Esophagus squamous epithelium (tissue), 5 donors: ENCODE data around the gene APOBEC3H. TPM values are rescaled to one million over a fixed set of nuclear protein-coding genes. Genes with fewer than 3 reads are reported as not detected.
"Not testable (repeated sequence)": the region's sequence is repeated elsewhere in the genome, so short reads cannot be mapped to it uniquely, and the experiment has no call there.

ENCODE experiments used
- DNase-seq: peaks from one replicate; lab custom pipeline; 2025; lab: John Stamatoyannopoulos, UW
- H3K27ac ChIP-seq, 4 donors: fragments of 200-600 bp; sonication (generic); one replicate each; pipeline ENCODE4 v1.5.1; 2016 to 2019; ENCODE audit warnings: mild to moderate bottlenecking in 1 of 4
- H3K27me3 ChIP-seq, 4 donors: fragments of 200-600 bp; sonication (generic); 1 replicate in 3 of 4; 2 replicates in 1 of 4; pipeline versions ENCODE4 v1.5.1 to v1.6.0; 2017 to 2021; ENCODE audit warnings: antibody characterized with exemption in 1 of 4
- H3K36me3 ChIP-seq, 3 donors: fragments of 200-600 bp; sonication (generic); one replicate each; pipeline ENCODE4 v1.5.1; 2016 to 2019
- H3K4me1 ChIP-seq, 3 donors: fragments of 200-600 bp; sonication (generic); one replicate each; pipeline ENCODE4 v1.5.1; 2017 to 2019
- H3K4me3 ChIP-seq, 4 donors: fragments of 200-600 bp; sonication (generic); 1 replicate in 3 of 4; 2 replicates in 1 of 4; pipeline ENCODE4 v1.5.1; 2016 to 2019; ENCODE audit warnings: mild to moderate bottlenecking in 2 of 4, moderate library complexity in 1 of 4
- H3K9me3 ChIP-seq, 3 donors: fragments of 200-600 bp; sonication (generic); one replicate each; pipeline ENCODE4 v1.5.1; 2016 to 2019
- CTCF ChIP-seq, 6 experiments: fragments of 450-650 bp in 4 of 6; fragments of 200-600 bp in 2 of 6; sonication (generic) in 2 of 6; IDR thresholded peaks; one replicate each; pipeline ENCODE4 v1.5.1; 2016 to 2019; ENCODE audit warnings: antibody characterized with exemption in 6 of 6, mild to moderate bottlenecking in 4 of 6, moderate library complexity in 4 of 6
- POLR2A ChIP-seq, 4 donors: fragments of 450-650 bp; IDR thresholded peaks; one replicate each; pipeline ENCODE4 v1.6.1; 2017; ENCODE audit warnings: antibody characterized with exemption in 4 of 4, mild to moderate bottlenecking in 4 of 4, moderate library complexity in 3 of 4
- WGBS, 2 donors: methylation state at CpG; one replicate each; pipeline ENCODE4 v1.1.5; 2018; 5-methylcytosine and 5-hydroxymethylcytosine counted together
- intact Hi-C: fragments of 100-400 bp; cut with DNase I; formaldehyde crosslinking; loops from one replicate; pipeline ENCODE4 v1.15.0; 2022
- total RNA-seq, 4 donors: library from RNA; depleted of rRNA; stranded (reverse); fragments of >200 nt; gene quantifications; one replicate each; pipeline ENCODE4 v1.1.0, GENCODE V29; 2016
- donor health status: DM: yes; HTN: yes; CAD: no.

The APOBEC3H gene
- total RNA-seq = under 1 TPM in 2 of 4 donors, not detected in 2; 0.92 to 0.95 TPM

GRCh38 chr22:39097098-39098020 is at the start of gene APOBEC3H:
Gene APOBEC3H, plus strand, starts transcription at chr22:39097244. Its CDS starts 3,035 bp downstream, at chr22:39100279.
- DNase-seq = no peak
- peak within 1 kb of the TSS in 1 of 4 donors; percentile 7 for H3K4me3 ChIP-seq
- TF ChIP-seq POLR2A (IDR thresholded peaks at IDR 0.05) (no peak), CTCF (IDR thresholded peaks at IDR 0.05) (no peak)
- peak within 1 kb of the TSS; percentile 21 to 72 (median 62) for H3K27ac ChIP-seq
- H3K27me3 ChIP-seq = no peaks in the 10 kb centered on the region
- intact Hi-C loops = no loop called here
- WGBS, 2 donors = 60 to 68% methylated on average over 4 to 8 of the region's 9 CpGs
- H3K9me3 ChIP-seq = no peaks in the 10 kb centered on the region
- H3K36me3 ChIP-seq = no peaks in the 10 kb centered on the region
- H3K4me1 ChIP-seq = peaks cover 11 to 46% (median 22%) of the 10 kb centered on the region in 3 donors

- H3K4me3 ChIP-seq, H3K4me1 ChIP-seq, DNase-seq, H3K27ac ChIP-seq, intact Hi-C loops, H3K9me3 ChIP-seq, H3K27me3 ChIP-seq: not testable (repeated sequence)
- WGBS, 2 donors = 61 to 68% methylated on average over 7 of the region's 7 CpGs
- H3K36me3 ChIP-seq = peaks cover 0 to 16% (median 0%) of the 10 kb centered on the region in 3 donors
These were observed 47.6 kb upstream of the APOBEC3H start for GRCh38 chr22:39049486-39049885.

GRCh38 chr22:39051844-39052495 is 45.1 kb upstream of the APOBEC3H start:
- WGBS, 2 donors = 66 to 85% methylated on average over 4 to 8 of the region's 18 CpGs
- H3K27ac ChIP-seq, H3K9me3 ChIP-seq, DNase-seq, H3K4me3 ChIP-seq, intact Hi-C loops, H3K36me3 ChIP-seq, H3K4me1 ChIP-seq, H3K27me3 ChIP-seq: not testable (repeated sequence)

- 90 to 94% methylated on average over 6 to 11 of the region's 11 CpGs for WGBS, 2 donors
- DNase-seq = no peak
- no peak overlapping the region for H3K27ac ChIP-seq
- no peaks in the 10 kb centered on the region for H3K9me3 ChIP-seq
- H3K4me3 ChIP-seq = no peak overlapping the region
- peaks cover 0 to under 1% (median 0%) of the 10 kb centered on the region in 4 donors for H3K27me3 ChIP-seq
- H3K36me3 ChIP-seq = no peaks in the 10 kb centered on the region
- TF ChIP-seq POLR2A (IDR thresholded peaks at IDR 0.05) = no peak
- TF ChIP-seq CTCF (IDR thresholded peaks at IDR 0.05) = no peak
- intact Hi-C loops = no loop called here
- no peaks in the 10 kb centered on the region for H3K4me1 ChIP-seq
These were observed 41.4 kb upstream of the APOBEC3H start for GRCh38 chr22:39055658-39056057.

- intact Hi-C loops, H3K9me3 ChIP-seq: not testable (repeated sequence)
- WGBS, 2 donors = 71 to 74% methylated on average over 6 of the region's 6 CpGs
These were observed 35.8 kb upstream of the APOBEC3H start for GRCh38 chr22:39061290-39061689.

GRCh38 chr22:39061951-39062350 is 35.1 kb upstream of the APOBEC3H start:
- H3K4me1 ChIP-seq, DNase-seq, H3K27me3 ChIP-seq, H3K4me3 ChIP-seq, H3K36me3 ChIP-seq, H3K27ac ChIP-seq, intact Hi-C loops, H3K9me3 ChIP-seq: not testable (repeated sequence)
- WGBS, 2 donors = 78 to 85% methylated on average over 10 of the region's 10 CpGs

More at GRCh38 chr22:39061290-39061689, 35.8 kb upstream of the APOBEC3H start:
- not testable (repeated sequence) for H3K27me3 ChIP-seq, H3K4me3 ChIP-seq, DNase-seq, H3K27ac ChIP-seq, H3K36me3 ChIP-seq, H3K4me1 ChIP-seq

GRCh38 chr22:39063904-39064303 is 33.1 kb upstream of the APOBEC3H start:
- H3K4me3 ChIP-seq, H3K9me3 ChIP-seq, intact Hi-C loops, H3K27ac ChIP-seq, DNase-seq, H3K27me3 ChIP-seq, H3K36me3 ChIP-seq: not testable (repeated sequence)
- WGBS, 2 donors = 89 to 94% methylated on average over 7 to 8 of the region's 8 CpGs
- peaks cover 0 to 13% (median 0%) of the 10 kb centered on the region in 3 donors for H3K4me1 ChIP-seq

GRCh38 chr22:39066442-39067276 is 30.4 kb upstream of the APOBEC3H start:
- H3K27me3 ChIP-seq, intact Hi-C loops, H3K9me3 ChIP-seq, H3K36me3 ChIP-seq, H3K4me3 ChIP-seq, DNase-seq: not testable (repeated sequence)
- peak overlapping the region in 1 of 4 donors; percentile 2 for H3K27ac ChIP-seq
- H3K4me1 ChIP-seq = peaks cover 0 to 13% (median 0%) of the 10 kb centered on the region in 3 donors
- WGBS, 2 donors = 63 to 72% methylated on average over 9 of the region's 9 CpGs
